ENCODE measurements around the gene TIGD6. TPM values are rescaled to one million over a fixed set of nuclear protein-coding genes. Genes with fewer than 3 reads are reported as not detected.

The TIGD6 gene
- total RNA-seq, 5 donors from 2014 or later (not counting 1 experiment from before 2014, with no cell fraction given), result 1.7 to 4.5 (median 4.0) TPM

- Mint-ChIP-seq H3K4me3 (no peak overlapping the region), H3K4me1 (peaks cover 0 to 11% (median 4%) of the 10 kb centered on the region in 3 donors), H3K9me3 (no peaks in the 10 kb centered on the region), H3K27ac (peak overlapping the region in 1 of 2 donors; percentile 65), H3K36me3 (peaks cover 72% of the 10 kb centered on the region), H3K27me3 (no peaks in the 10 kb centered on the region)
- Histone ChIP-seq H3K4me3 (ENCODE audit: control insufficient read depth in 1 of 2, extremely low read depth in 1 of 2, low read length in 1 of 2) (no peak overlapping the region), H3K36me3 (ENCODE audit: control insufficient read depth in 2 of 2, extremely low read depth in 1 of 2, insufficient read depth in 1 of 2, low read length in 1 of 2) (peaks cover 16 to 85% of the 10 kb centered on the region in 2 donors), H3K9me3 (no peaks in the 10 kb centered on the region), H3K27me3 (replicated peaks in 1 of 2; ENCODE audit: control insufficient read depth in 2 of 2, extremely low read depth in 1 of 2, insufficient read depth in 2 of 2, low read length in 1 of 2) (no peaks in the 10 kb centered on the region), H3K27ac (ENCODE audit: low read length) (no peak overlapping the region), H3K4me1 (ENCODE audit: control insufficient read depth in 1 of 2, extremely low read depth in 1 of 2, insufficient read depth in 2 of 2, low read length in 2 of 2) (no peaks in the 10 kb centered on the region)
- POLR2A ChIA-PET, result no interaction called here
- ATAC-seq (replicated peaks in 1 of 4) (no peak), DNase-seq (no peak)
- 97% methylated on average over 12 of the region's 13 CpGs for WGBS (ENCODE audit: insufficient coverage)
- CTCF ChIA-PET, result no interaction called here
These were observed 21.2 kb upstream of the TIGD6 start for GRCh38 chr5:150021491-150022157.

GRCh38 chr5:150020249-150020648, 19.8 kb upstream of the TIGD6 start:
- H3K27ac Mint-ChIP-seq, result no peak overlapping the region
- peaks cover 13 to 86% of the 10 kb centered on the region in 2 donors for H3K36me3 ChIP-seq (ENCODE audit: control insufficient read depth in 2 of 2, extremely low read depth in 1 of 2, insufficient read depth in 1 of 2, low read length in 1 of 2)
- no CpG with 5 or more reads among the region's 1 CpG for WGBS (ENCODE audit: insufficient coverage)

GRCh38 chr5:150017226-150018005, 17.0 kb upstream of the TIGD6 start:
- H3K27ac ChIP-seq (ENCODE audit: low read length), result no peak overlapping the region
- no peaks in the 10 kb centered on the region for H3K4me1 ChIP-seq (ENCODE audit: control insufficient read depth in 1 of 2, extremely low read depth in 1 of 2, insufficient read depth in 2 of 2, low read length in 2 of 2)
- H3K9me3 ChIP-seq, result no peaks in the 10 kb centered on the region
- Mint-ChIP-seq H3K27me3 (no peaks in the 10 kb centered on the region), H3K36me3 (peaks cover 92% of the 10 kb centered on the region), H3K4me3 (no peak overlapping the region), H3K9me3 (peaks cover 0 to 6% (median 2%) of the 10 kb centered on the region in 3 donors), H3K27ac (no peak overlapping the region), H3K4me1 (peaks cover 0 to 14% (median 5%) of the 10 kb centered on the region in 3 donors)
- no peak overlapping the region for H3K4me3 ChIP-seq (ENCODE audit: control insufficient read depth in 1 of 2, extremely low read depth in 1 of 2, low read length in 1 of 2)
- ChIA-PET POLR2A (interaction anchor here in 1 of 2 donors (0.6 kb wide), 1 partner anchor 69 kb away, joined by 4 read pairs; no protein-coding TSS in a partner anchor), CTCF (interaction anchor here in 1 of 2 donors (0.6 kb wide), 1 partner anchor 14 kb away, joined by 4 read pairs; no protein-coding TSS in a partner anchor)
- DNase-seq (no peak), ATAC-seq (replicated peaks in 1 of 4) (no peak)
- WGBS (ENCODE audit: insufficient coverage), result no CpG with 5 or more reads among the region's 6 CpGs
- H3K27me3 ChIP-seq (replicated peaks in 1 of 2; ENCODE audit: control insufficient read depth in 2 of 2, extremely low read depth in 1 of 2, insufficient read depth in 2 of 2, low read length in 1 of 2), result no peaks in the 10 kb centered on the region
- H3K36me3 ChIP-seq (ENCODE audit: control insufficient read depth in 2 of 2, extremely low read depth in 1 of 2, insufficient read depth in 1 of 2, low read length in 1 of 2), result peaks cover 12 to 90% of the 10 kb centered on the region in 2 donors

More at GRCh38 chr5:150020249-150020648, 19.8 kb upstream of the TIGD6 start:
- ChIA-PET POLR2A (no interaction called here), CTCF (interaction anchor here in 1 of 2 donors (0.6 kb wide), 1 partner anchor 157 kb away, joined by 3 read pairs; no protein-coding TSS in a partner anchor)
- Histone ChIP-seq H3K27ac (ENCODE audit: low read length) (no peak overlapping the region), H3K4me1 (ENCODE audit: control insufficient read depth in 1 of 2, extremely low read depth in 1 of 2, insufficient read depth in 2 of 2, low read length in 2 of 2) (no peaks in the 10 kb centered on the region), H3K4me3 (ENCODE audit: control insufficient read depth in 1 of 2, extremely low read depth in 1 of 2, low read length in 1 of 2) (no peak overlapping the region), H3K9me3 (no peaks in the 10 kb centered on the region), H3K27me3 (replicated peaks in 1 of 2; ENCODE audit: control insufficient read depth in 2 of 2, extremely low read depth in 1 of 2, insufficient read depth in 2 of 2, low read length in 1 of 2) (no peaks in the 10 kb centered on the region)
- H3K9me3 Mint-ChIP-seq, result peaks cover 0 to 6% (median 2%) of the 10 kb centered on the region in 3 donors
- ATAC-seq (replicated peaks in 1 of 4) (no peak), DNase-seq (no peak)
- H3K36me3 Mint-ChIP-seq, result peaks cover 78% of the 10 kb centered on the region
- H3K4me3 Mint-ChIP-seq, result no peak overlapping the region
- no peaks in the 10 kb centered on the region for H3K27me3 Mint-ChIP-seq
- peaks cover 0 to 11% (median 4%) of the 10 kb centered on the region in 3 donors for H3K4me1 Mint-ChIP-seq

- Histone ChIP-seq H3K4me3 (ENCODE audit: control insufficient read depth in 1 of 2, extremely low read depth in 1 of 2, low read length in 1 of 2) (no peak overlapping the region), H3K9me3 (no peaks in the 10 kb centered on the region), H3K4me1 (ENCODE audit: control insufficient read depth in 1 of 2, extremely low read depth in 1 of 2, insufficient read depth in 2 of 2, low read length in 2 of 2) (no peaks in the 10 kb centered on the region), H3K27ac (ENCODE audit: low read length) (no peak overlapping the region), H3K27me3 (replicated peaks in 1 of 2; ENCODE audit: control insufficient read depth in 2 of 2, extremely low read depth in 1 of 2, insufficient read depth in 2 of 2, low read length in 1 of 2) (no peaks in the 10 kb centered on the region), H3K36me3 (ENCODE audit: control insufficient read depth in 2 of 2, extremely low read depth in 1 of 2, insufficient read depth in 1 of 2, low read length in 1 of 2) (peaks cover 13 to 88% of the 10 kb centered on the region in 2 donors)
- Mint-ChIP-seq H3K4me3 (no peak overlapping the region), H3K36me3 (peaks cover 89% of the 10 kb centered on the region), H3K4me1 (peaks cover 0 to 7% (median 5%) of the 10 kb centered on the region in 3 donors), H3K27ac (no peak overlapping the region), H3K9me3 (peaks cover 0 to 6% (median 2%) of the 10 kb centered on the region in 3 donors), H3K27me3 (no peaks in the 10 kb centered on the region)
- ATAC-seq (replicated peaks in 1 of 4), result no peak
- ChIA-PET POLR2A (no interaction called here), CTCF (interaction anchor here in 1 of 2 donors (0.7 kb wide), 1 partner anchor 14 kb away, joined by 3 read pairs; no protein-coding TSS in a partner anchor)
- DNase-seq, result no peak
These were observed 16.1 kb upstream of the TIGD6 start for GRCh38 chr5:150016537-150016936.

GRCh38 chr5:150015415-150015814, 15.0 kb upstream of the TIGD6 start:
- ChIA-PET CTCF (no interaction called here), POLR2A (no interaction called here)
- no peak overlapping the region for H3K27ac ChIP-seq (ENCODE audit: low read length)
- Mint-ChIP-seq H3K36me3 (peaks cover 91% of the 10 kb centered on the region), H3K9me3 (peaks cover 0 to 6% (median 2%) of the 10 kb centered on the region in 3 donors), H3K27me3 (no peaks in the 10 kb centered on the region), H3K4me1 (peaks cover 0 to 5% (median 5%) of the 10 kb centered on the region in 3 donors), H3K4me3 (no peak overlapping the region), H3K27ac (no peak overlapping the region)
- no peaks in the 10 kb centered on the region for H3K27me3 ChIP-seq (replicated peaks in 1 of 2; ENCODE audit: control insufficient read depth in 2 of 2, extremely low read depth in 1 of 2, insufficient read depth in 2 of 2, low read length in 1 of 2)
- no peaks in the 10 kb centered on the region for H3K4me1 ChIP-seq (ENCODE audit: control insufficient read depth in 1 of 2, extremely low read depth in 1 of 2, insufficient read depth in 2 of 2, low read length in 2 of 2)
- peaks cover 13 to 86% of the 10 kb centered on the region in 2 donors for H3K36me3 ChIP-seq (ENCODE audit: control insufficient read depth in 2 of 2, extremely low read depth in 1 of 2, insufficient read depth in 1 of 2, low read length in 1 of 2)
- no CpG with 5 or more reads among the region's 3 CpGs for WGBS (ENCODE audit: insufficient coverage)
- ATAC-seq (replicated peaks in 1 of 4), result no peak
- H3K4me3 ChIP-seq (ENCODE audit: control insufficient read depth in 1 of 2, extremely low read depth in 1 of 2, low read length in 1 of 2), result no peak overlapping the region
- DNase-seq, result no peak
- H3K9me3 ChIP-seq, result no peaks in the 10 kb centered on the region

GRCh38 chr5:150014456-150014855, 14.0 kb upstream of the TIGD6 start:
- DNase-seq, result no peak
- peaks cover 0 to 6% (median 2%) of the 10 kb centered on the region in 3 donors for H3K9me3 Mint-ChIP-seq
- H3K4me3 Mint-ChIP-seq, result no peak overlapping the region
- ChIA-PET POLR2A (no interaction called here), CTCF (no interaction called here)
- no peaks in the 10 kb centered on the region for H3K27me3 Mint-ChIP-seq
- no peak overlapping the region for H3K27ac ChIP-seq (ENCODE audit: low read length)
- no peak for ATAC-seq (replicated peaks in 1 of 4)
- no peak overlapping the region for H3K4me3 ChIP-seq (ENCODE audit: control insufficient read depth in 1 of 2, extremely low read depth in 1 of 2, low read length in 1 of 2)
- H3K4me1 ChIP-seq (ENCODE audit: control insufficient read depth in 1 of 2, extremely low read depth in 1 of 2, insufficient read depth in 2 of 2, low read length in 2 of 2), result no peaks in the 10 kb centered on the region
- H3K27me3 ChIP-seq (replicated peaks in 1 of 2; ENCODE audit: control insufficient read depth in 2 of 2, extremely low read depth in 1 of 2, insufficient read depth in 2 of 2, low read length in 1 of 2), result no peaks in the 10 kb centered on the region
- H3K4me1 Mint-ChIP-seq, result peaks cover 0 to 5% (median 5%) of the 10 kb centered on the region in 3 donors
- peaks cover 88% of the 10 kb centered on the region for H3K36me3 Mint-ChIP-seq
- peaks cover 13 to 86% of the 10 kb centered on the region in 2 donors for H3K36me3 ChIP-seq (ENCODE audit: control insufficient read depth in 2 of 2, extremely low read depth in 1 of 2, insufficient read depth in 1 of 2, low read length in 1 of 2)
- no peak overlapping the region for H3K27ac Mint-ChIP-seq
- WGBS (ENCODE audit: insufficient coverage), result 60% methylated on average over 1 of the region's 3 CpGs
- no peaks in the 10 kb centered on the region for H3K9me3 ChIP-seq

Data from T-cell (primary cell).